OCI-LY3 (cell line): Measurements from ENCODE around the gene COMMD10.

Experiments
- CTCF ChIP-seq: fragments of 200-600, 300-600 bp; sonication (generic); IDR thresholded peaks from 2 replicates; pipeline ENCODE4 v1.5.1; 2014; ENCODE audit warnings: antibody characterized with exemption, low read length, low read depth
- EZH2phosphoT487 ChIP-seq: fragments of 200-600 bp; shearing (Covaris generic); IDR thresholded peaks from 2 replicates; pipeline ENCODE4 v1.6.1; 2018; ENCODE audit warnings: antibody characterized with exemption, mixed run types, low read depth

GRCh38 chr5:116229131-116229689, 144.4 kb downstream of the COMMD10 start:
- TF ChIP-seq CTCF (no peak), EZH2phosphoT487 (no peak)
